Epithelial cell of prostate (primary cell): ENCODE results near the gene LDLR.
"Not testable (repeated sequence)": the region's sequence is repeated elsewhere in the genome, so short reads cannot be mapped to it uniquely, and the experiment has no call there.

ENCODE experiments used
- DNase-seq: peaks from one replicate; pipeline ENCODE4 v3.0.0-alpha.2; 2011; ENCODE audit warnings: low read depth, low spot score
- H3K27ac ChIP-seq: fragments of 450-650 bp; 2 replicates; pipeline ENCODE4 v1.5.1; 2017; ENCODE audit warnings: mild to moderate bottlenecking

Gene LDLR

GRCh38 chr19:11069561-11069960 is 19.7 kb upstream of the LDLR start:
- no peak for DNase-seq

GRCh38 chr19:11070123-11070522 is 19.1 kb upstream of the LDLR start:
- H3K27ac ChIP-seq, result no peak overlapping the region
- DNase-seq, result no peak

More at GRCh38 chr19:11069561-11069960, 19.7 kb upstream of the LDLR start:
- no peak overlapping the region for H3K27ac ChIP-seq

GRCh38 chr19:11073568-11073967 is 15.7 kb upstream of the LDLR start:
- H3K27ac ChIP-seq, result no peak overlapping the region
- DNase-seq, result no peak

- not testable (repeated sequence) for DNase-seq, H3K27ac ChIP-seq
Observed at GRCh38 chr19:11076792-11077191, 12.5 kb upstream of the LDLR start.

GRCh38 chr19:11078893-11079292 is 10.4 kb upstream of the LDLR start:
- DNase-seq, result no peak

GRCh38 chr19:11079999-11080398 is 9.3 kb upstream of the LDLR start:
- no peak for DNase-seq
- no peak overlapping the region for H3K27ac ChIP-seq

More at GRCh38 chr19:11078893-11079292, 10.4 kb upstream of the LDLR start:
- H3K27ac ChIP-seq, result no peak overlapping the region

GRCh38 chr19:11087870-11088505 is 1.3 kb upstream of the LDLR start:
- peak overlapping the region; percentile 100 for H3K27ac ChIP-seq
- DNase-seq, result no peak

GRCh38 chr19:11088506-11089253 is 583 bp upstream of the LDLR start:
- peak overlapping the region; percentile 100 for H3K27ac ChIP-seq
- no peak for DNase-seq

- not testable (repeated sequence) for DNase-seq
- peak overlapping the region; percentile 100 for H3K27ac ChIP-seq
Observed at GRCh38 chr19:11090014-11090263, 676 bp downstream of the LDLR start.

GRCh38 chr19:11090264-11090996 is 1.2 kb downstream of the LDLR start:
- peak overlapping the region; percentile 100 for H3K27ac ChIP-seq
- DNase-seq, result peak; percentile 88

GRCh38 chr19:11090997-11091702 is 1.9 kb downstream of the LDLR start:
- no peak for DNase-seq
- peak overlapping the region; percentile 100 for H3K27ac ChIP-seq

GRCh38 chr19:11091703-11092153 is 2.5 kb downstream of the LDLR start:
- DNase-seq, result peak; percentile 90
- peak overlapping the region; percentile 100 for H3K27ac ChIP-seq

- peak overlapping the region; percentile 100 for H3K27ac ChIP-seq
- no peak for DNase-seq
Observed at GRCh38 chr19:11092181-11092538, 2.9 kb downstream of the LDLR start.

- peak overlapping the region; percentile 100 for H3K27ac ChIP-seq
- DNase-seq, result no peak
Observed at GRCh38 chr19:11093689-11094238, 4.5 kb downstream of the LDLR start.

GRCh38 chr19:11094520-11094894 is 5.2 kb downstream of the LDLR start:
- no peak for DNase-seq
- peak overlapping the region; percentile 100 for H3K27ac ChIP-seq

- peak overlapping the region; percentile 100 for H3K27ac ChIP-seq
- DNase-seq, result no peak
Observed at GRCh38 chr19:11096210-11096841, 7.1 kb downstream of the LDLR start.

- H3K27ac ChIP-seq, result peak overlapping the region; percentile 100
- not testable (repeated sequence) for DNase-seq
Observed at GRCh38 chr19:11097367-11097766, 8.1 kb downstream of the LDLR start.

- DNase-seq, result no peak
- peak overlapping the region; percentile 100 for H3K27ac ChIP-seq
Observed at GRCh38 chr19:11098327-11098726, 9.1 kb downstream of the LDLR start.

- H3K27ac ChIP-seq, result peak overlapping the region; percentile 100
- DNase-seq, result no peak
Observed at GRCh38 chr19:11098861-11099260, 9.6 kb downstream of the LDLR start.

- no peak for DNase-seq
- H3K27ac ChIP-seq, result peak overlapping the region; percentile 100
Observed at GRCh38 chr19:11100049-11100448, 10.8 kb downstream of the LDLR start.
